Neutrophil (primary cell): ENCODE results near the gene SSPN.

Experiments used
- H3K27ac ChIP-seq: fragments of 200-600 bp; sonication (generic); 2 replicates; pipeline ENCODE4 v1.5.1; 2016; ENCODE audit warnings: mild to moderate bottlenecking, moderate library complexity
- H3K27me3 ChIP-seq: fragments of 200-600 bp; sonication (generic); 2 replicates; pipeline ENCODE4 v1.6.0; 2016; ENCODE audit warnings: mild to moderate bottlenecking
- H3K36me3 ChIP-seq: fragments of 200-600 bp; sonication (generic); 2 replicates; pipeline ENCODE4 v1.5.1; 2017
- H3K4me1 ChIP-seq, 2 experiments: fragments of 200-600 bp in 1 of 2; sonication (generic) in 1 of 2; 1 replicate in 1 of 2; 2 replicates in 1 of 2; pipeline versions ENCODE4 v1.5.1 to v1.6.1; 2013 to 2016; ENCODE audit warnings: low read depth in 1 of 2, low read length in 1 of 2, mild to moderate bottlenecking in 1 of 2, moderate library complexity in 1 of 2; ENCODE audit not compliant: control insufficient read depth in 1 of 2, insufficient read depth in 1 of 2
- H3K4me3 ChIP-seq, 2 experiments: fragments of 200-600 bp in 1 of 2; sonication (generic) in 1 of 2; 1 replicate in 1 of 2; 2 replicates in 1 of 2; pipeline ENCODE4 v1.5.1; 2013 to 2016; ENCODE audit warnings: low read depth in 1 of 2, low read length in 1 of 2, mild to moderate bottlenecking in 1 of 2, moderate library complexity in 1 of 2
- H3K9me3 ChIP-seq: fragments of 200-600 bp; sonication (generic); 2 replicates; pipeline ENCODE4 v1.5.1; 2016
- TF ChIP-seq, protein P1 (sequence below): fragments of 200-600 bp; sonication (generic); IDR thresholded peaks from 2 replicates; pipeline ENCODE4 v1.5.1; 2016; ENCODE audit warnings: antibody characterized with exemption

SSPN gene

DNA sequence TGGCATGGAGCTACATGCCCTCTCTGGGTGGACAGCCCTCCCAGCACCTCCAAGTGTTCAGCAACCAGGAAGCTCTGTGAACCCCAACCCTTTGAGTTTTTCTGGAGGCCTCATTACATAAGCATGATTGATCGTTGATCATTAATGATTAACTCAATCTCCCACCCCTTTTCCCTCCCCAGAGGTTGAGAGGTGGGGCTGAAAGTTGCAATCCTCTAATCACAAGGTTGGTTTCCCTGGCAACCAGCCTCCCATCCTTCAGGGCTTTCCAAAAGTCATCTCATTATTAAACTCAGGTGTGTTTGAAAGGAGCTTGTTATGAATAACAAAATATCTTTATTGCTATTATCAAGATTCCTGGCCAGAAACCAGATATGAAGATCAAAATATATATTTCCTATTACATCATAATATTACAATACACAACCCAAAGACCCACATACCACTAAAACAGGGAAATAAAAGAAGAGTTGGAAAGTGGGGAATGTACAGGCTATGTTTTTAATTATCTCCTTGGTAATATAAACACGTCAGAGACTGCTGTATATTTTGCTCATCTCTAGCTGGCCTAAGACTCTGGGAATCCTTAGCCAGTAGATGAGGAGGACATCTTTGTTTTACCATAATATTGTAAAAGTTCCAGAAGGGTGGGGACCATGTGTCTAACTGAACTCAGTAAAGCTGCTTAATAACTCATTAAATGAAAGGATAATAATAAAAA lies 73.6 kb downstream of the SSPN start:
- H3K4me1 ChIP-seq = peaks cover 7 to 10% of the 10 kb centered on the region in 2 experiments
- no peaks in the 10 kb centered on the region for H3K36me3 ChIP-seq
- no peaks in the 10 kb centered on the region for H3K27me3 ChIP-seq
- no peaks in the 10 kb centered on the region for H3K9me3 ChIP-seq
- no peak overlapping the region for H3K4me3 ChIP-seq
- TF ChIP-seq, protein P1, sequence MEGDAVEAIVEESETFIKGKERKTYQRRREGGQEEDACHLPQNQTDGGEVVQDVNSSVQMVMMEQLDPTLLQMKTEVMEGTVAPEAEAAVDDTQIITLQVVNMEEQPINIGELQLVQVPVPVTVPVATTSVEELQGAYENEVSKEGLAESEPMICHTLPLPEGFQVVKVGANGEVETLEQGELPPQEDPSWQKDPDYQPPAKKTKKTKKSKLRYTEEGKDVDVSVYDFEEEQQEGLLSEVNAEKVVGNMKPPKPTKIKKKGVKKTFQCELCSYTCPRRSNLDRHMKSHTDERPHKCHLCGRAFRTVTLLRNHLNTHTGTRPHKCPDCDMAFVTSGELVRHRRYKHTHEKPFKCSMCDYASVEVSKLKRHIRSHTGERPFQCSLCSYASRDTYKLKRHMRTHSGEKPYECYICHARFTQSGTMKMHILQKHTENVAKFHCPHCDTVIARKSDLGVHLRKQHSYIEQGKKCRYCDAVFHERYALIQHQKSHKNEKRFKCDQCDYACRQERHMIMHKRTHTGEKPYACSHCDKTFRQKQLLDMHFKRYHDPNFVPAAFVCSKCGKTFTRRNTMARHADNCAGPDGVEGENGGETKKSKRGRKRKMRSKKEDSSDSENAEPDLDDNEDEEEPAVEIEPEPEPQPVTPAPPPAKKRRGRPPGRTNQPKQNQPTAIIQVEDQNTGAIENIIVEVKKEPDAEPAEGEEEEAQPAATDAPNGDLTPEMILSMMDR = no peak
- no peak overlapping the region for H3K27ac ChIP-seq

DNA sequence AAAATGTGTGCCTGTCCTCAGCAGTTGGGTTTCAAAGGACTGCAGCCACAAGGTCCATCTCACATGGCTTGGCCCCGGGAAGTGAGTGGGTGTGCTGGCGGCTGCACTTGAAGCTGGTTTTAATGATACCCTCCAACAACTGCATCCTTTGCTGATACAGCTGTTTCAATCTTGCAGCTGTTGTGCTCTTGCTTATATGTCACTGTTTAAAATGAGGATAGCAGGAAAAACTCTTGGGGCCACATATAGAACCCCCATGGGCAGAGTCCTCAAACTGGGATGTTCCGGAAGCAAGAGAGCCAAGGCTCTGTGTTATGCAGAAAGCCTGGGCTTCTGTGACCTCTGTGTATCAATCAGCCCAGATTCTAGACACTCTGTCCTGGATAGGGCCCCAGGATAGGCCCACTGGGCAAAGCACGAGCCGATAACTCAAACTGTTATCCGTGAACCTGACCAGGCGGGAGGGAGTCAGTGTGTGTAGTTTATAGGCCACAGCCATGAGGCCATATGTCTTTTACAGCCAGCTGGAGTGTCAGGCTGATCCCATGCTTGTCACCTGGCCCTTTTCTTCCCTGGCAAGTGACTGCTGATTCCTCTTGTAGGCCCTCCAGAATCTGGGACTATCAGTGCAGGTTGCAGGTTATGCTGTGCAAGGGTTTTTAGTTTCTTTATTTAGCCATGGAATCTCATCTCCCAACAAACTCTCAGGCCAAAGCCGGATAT lies 74.3 kb downstream of the SSPN start:
- TF ChIP-seq, protein P1 = no peak
- Histone ChIP-seq H3K4me3 (no peak overlapping the region), H3K36me3 (no peaks in the 10 kb centered on the region), H3K27ac (no peak overlapping the region), H3K27me3 (no peaks in the 10 kb centered on the region), H3K9me3 (no peaks in the 10 kb centered on the region), H3K4me1 (peaks cover 12 to 16% of the 10 kb centered on the region in 2 experiments)

DNA sequence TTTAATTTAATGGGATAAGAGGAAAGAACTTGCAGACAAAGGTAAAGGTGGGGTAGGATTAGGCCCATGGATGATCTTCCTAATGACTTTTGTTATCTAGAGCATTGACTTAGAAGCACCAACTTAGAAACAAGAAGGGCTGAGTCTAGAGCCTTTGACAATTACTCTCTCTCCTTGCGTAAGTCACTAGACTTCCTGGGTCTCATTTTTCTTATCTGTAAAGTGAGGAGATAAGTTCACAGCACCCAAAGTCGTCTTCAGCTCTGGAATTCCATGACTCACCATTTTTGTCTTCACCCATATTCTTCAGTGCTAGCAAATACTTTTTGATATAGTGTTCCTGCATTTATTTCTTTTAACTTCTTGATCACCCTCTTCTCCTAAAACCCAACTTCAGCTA lies 75.7 kb downstream of the SSPN start:
- Histone ChIP-seq H3K36me3 (no peaks in the 10 kb centered on the region), H3K4me3 (no peak overlapping the region), H3K4me1 (peaks cover 23 to 28% of the 10 kb centered on the region in 2 experiments), H3K9me3 (no peaks in the 10 kb centered on the region), H3K27me3 (no peaks in the 10 kb centered on the region), H3K27ac (no peak overlapping the region)
- TF ChIP-seq, protein P1 = no peak

DNA sequence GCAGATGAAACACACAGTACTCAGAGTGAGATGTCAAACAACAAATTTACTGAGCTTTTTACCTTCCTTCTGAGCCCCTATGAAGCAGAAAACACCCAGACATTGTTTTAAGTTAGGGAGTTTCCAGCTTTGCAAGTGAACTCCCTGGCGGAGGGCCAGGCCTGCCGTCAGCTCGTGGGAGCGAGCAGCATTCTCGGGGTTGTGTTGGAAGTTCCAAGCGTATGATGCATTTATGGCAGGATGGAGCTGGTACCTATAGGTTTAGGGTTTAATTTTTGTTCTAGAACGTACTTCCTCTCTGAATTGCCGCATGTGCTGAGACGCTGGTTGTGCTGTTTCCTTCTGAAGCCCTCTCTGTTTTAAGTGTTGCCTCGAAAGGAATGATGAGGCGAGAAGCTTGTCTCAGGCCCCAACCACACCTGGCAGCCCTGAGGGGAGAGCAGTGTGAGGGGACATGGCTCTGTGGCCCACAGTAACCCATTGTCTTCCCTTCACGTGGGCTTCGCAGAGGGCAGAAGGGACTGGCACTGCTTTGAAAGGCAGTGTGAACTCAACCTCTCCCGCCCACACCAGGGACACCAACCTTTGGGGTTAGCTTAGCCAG lies 76.6 kb downstream of the SSPN start:
- TF ChIP-seq, protein P1 = no peak
- no peaks in the 10 kb centered on the region for H3K9me3 ChIP-seq
- peaks cover 25 to 28% of the 10 kb centered on the region in 2 experiments for H3K4me1 ChIP-seq
- H3K36me3 ChIP-seq = no peaks in the 10 kb centered on the region
- no peaks in the 10 kb centered on the region for H3K27me3 ChIP-seq
- no peak overlapping the region for H3K4me3 ChIP-seq
- no peak overlapping the region for H3K27ac ChIP-seq

DNA sequence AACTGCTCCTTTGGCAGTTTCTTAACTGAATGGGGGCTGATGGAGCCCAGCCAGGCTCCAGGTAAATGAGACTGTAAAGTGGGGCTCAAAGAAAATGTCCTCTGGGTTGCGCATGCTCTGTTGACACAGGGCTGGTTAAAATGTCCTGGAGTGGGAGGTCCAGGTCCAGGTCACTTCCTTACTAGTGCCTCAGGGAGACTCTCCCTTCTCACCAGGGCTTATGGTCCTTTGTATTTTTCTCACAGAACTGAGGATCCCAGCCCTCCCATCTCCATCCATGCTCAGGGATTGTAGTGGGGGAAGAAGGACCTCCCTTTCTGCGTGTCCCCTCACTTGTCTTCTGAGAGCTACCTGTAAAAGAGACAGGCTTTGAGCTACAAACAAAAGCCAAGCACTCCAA lies 77.5 kb downstream of the SSPN start:
- Histone ChIP-seq H3K4me3 (no peak overlapping the region), H3K4me1 (peaks cover 28 to 29% of the 10 kb centered on the region in 2 experiments), H3K27ac (no peak overlapping the region), H3K36me3 (no peaks in the 10 kb centered on the region), H3K27me3 (no peaks in the 10 kb centered on the region), H3K9me3 (no peaks in the 10 kb centered on the region)
- TF ChIP-seq, protein P1 = no peak
